ENCODE measurements around the gene RYR2.
A peak's percentile ranks its signal among the peaks of the same experiment; 100 is the strongest.

- TF ChIP-seq, protein P1, sequence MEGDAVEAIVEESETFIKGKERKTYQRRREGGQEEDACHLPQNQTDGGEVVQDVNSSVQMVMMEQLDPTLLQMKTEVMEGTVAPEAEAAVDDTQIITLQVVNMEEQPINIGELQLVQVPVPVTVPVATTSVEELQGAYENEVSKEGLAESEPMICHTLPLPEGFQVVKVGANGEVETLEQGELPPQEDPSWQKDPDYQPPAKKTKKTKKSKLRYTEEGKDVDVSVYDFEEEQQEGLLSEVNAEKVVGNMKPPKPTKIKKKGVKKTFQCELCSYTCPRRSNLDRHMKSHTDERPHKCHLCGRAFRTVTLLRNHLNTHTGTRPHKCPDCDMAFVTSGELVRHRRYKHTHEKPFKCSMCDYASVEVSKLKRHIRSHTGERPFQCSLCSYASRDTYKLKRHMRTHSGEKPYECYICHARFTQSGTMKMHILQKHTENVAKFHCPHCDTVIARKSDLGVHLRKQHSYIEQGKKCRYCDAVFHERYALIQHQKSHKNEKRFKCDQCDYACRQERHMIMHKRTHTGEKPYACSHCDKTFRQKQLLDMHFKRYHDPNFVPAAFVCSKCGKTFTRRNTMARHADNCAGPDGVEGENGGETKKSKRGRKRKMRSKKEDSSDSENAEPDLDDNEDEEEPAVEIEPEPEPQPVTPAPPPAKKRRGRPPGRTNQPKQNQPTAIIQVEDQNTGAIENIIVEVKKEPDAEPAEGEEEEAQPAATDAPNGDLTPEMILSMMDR (IDR thresholded peaks at IDR 0.05), result peak; percentile 29; the same call in 1 of the 2 replicates
- TF ChIP-seq, protein P2, sequence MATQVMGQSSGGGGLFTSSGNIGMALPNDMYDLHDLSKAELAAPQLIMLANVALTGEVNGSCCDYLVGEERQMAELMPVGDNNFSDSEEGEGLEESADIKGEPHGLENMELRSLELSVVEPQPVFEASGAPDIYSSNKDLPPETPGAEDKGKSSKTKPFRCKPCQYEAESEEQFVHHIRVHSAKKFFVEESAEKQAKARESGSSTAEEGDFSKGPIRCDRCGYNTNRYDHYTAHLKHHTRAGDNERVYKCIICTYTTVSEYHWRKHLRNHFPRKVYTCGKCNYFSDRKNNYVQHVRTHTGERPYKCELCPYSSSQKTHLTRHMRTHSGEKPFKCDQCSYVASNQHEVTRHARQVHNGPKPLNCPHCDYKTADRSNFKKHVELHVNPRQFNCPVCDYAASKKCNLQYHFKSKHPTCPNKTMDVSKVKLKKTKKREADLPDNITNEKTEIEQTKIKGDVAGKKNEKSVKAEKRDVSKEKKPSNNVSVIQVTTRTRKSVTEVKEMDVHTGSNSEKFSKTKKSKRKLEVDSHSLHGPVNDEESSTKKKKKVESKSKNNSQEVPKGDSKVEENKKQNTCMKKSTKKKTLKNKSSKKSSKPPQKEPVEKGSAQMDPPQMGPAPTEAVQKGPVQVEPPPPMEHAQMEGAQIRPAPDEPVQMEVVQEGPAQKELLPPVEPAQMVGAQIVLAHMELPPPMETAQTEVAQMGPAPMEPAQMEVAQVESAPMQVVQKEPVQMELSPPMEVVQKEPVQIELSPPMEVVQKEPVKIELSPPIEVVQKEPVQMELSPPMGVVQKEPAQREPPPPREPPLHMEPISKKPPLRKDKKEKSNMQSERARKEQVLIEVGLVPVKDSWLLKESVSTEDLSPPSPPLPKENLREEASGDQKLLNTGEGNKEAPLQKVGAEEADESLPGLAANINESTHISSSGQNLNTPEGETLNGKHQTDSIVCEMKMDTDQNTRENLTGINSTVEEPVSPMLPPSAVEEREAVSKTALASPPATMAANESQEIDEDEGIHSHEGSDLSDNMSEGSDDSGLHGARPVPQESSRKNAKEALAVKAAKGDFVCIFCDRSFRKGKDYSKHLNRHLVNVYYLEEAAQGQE (IDR thresholded peaks at IDR 0.05; ENCODE audit: insufficient read depth in 1 of 2, low read depth in 2 of 2, low read length in 1 of 2), result no peak
- no peak for TF ChIP-seq POLR2AphosphoS5 (IDR thresholded peaks at IDR 0.05; ENCODE audit: low read depth, low read length)
- TF ChIP-seq SIN3A (IDR thresholded peaks at IDR 0.05; ENCODE audit: borderline replicate concordance, insufficient read depth, low read depth, low read length), result no peak
These were observed 528.5 kb downstream of the RYR2 start for GRCh38 chr1:237570530-237570929.

Data from Panc1 (cell line).